ENCODE results near the gene MBNL1.

- no peak for TF ChIP-seq CTCF (IDR thresholded peaks at IDR 0.05)
- no peak for TF ChIP-seq POLR2AphosphoS5 (IDR thresholded peaks at IDR 0.05)
- TF ChIP-seq POLR2A (IDR thresholded peaks at IDR 0.05), result no peak
These were observed 24.8 kb upstream of the MBNL1 start for GRCh38 chr3:152243721-152244516.

Data from breast epithelium (tissue), 3 donors.